ENCODE results near the gene REXO1. TPM values are rescaled to one million over a fixed set of nuclear protein-coding genes. Genes with fewer than 3 reads are reported as not detected.

The REXO1 gene
- total and polyA plus RNA-seq, 2 experiments from 2014 or later, result 19.2 to 39.7 TPM

DNA sequence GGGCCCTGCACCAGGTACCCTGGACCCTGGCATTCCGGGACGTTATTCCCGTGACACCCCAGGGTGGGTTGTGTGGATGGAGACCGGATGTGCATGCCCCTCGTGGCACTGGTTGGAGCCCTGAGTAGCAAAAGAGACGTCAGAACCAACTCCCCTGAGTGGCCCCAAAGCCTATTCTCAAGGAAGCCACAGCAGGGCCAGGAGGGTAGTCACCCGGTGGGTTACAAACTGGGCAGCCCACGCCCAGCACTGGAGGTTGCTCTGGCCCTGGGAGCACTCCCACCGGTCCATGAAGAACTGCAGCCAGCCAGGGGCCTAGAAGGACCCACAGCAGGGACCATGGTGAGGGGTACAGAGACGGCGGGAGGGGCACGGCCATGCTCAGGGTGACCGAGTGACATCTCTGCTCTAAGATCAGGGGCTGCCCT lies 7.6 kb upstream of the REXO1 start:
- Histone ChIP-seq H3K36me3 (no peaks in the 10 kb centered on the region), H3K4me1 (ENCODE audit: low read depth) (peaks cover 52% of the 10 kb centered on the region), H3K27me3 (no peaks in the 10 kb centered on the region), H3K9me3 (ENCODE audit: low read depth) (no peaks in the 10 kb centered on the region), H3K27ac (peak overlapping the region; percentile 59), H3K4me3 (no peak overlapping the region)
- TF ChIP-seq, protein P1, sequence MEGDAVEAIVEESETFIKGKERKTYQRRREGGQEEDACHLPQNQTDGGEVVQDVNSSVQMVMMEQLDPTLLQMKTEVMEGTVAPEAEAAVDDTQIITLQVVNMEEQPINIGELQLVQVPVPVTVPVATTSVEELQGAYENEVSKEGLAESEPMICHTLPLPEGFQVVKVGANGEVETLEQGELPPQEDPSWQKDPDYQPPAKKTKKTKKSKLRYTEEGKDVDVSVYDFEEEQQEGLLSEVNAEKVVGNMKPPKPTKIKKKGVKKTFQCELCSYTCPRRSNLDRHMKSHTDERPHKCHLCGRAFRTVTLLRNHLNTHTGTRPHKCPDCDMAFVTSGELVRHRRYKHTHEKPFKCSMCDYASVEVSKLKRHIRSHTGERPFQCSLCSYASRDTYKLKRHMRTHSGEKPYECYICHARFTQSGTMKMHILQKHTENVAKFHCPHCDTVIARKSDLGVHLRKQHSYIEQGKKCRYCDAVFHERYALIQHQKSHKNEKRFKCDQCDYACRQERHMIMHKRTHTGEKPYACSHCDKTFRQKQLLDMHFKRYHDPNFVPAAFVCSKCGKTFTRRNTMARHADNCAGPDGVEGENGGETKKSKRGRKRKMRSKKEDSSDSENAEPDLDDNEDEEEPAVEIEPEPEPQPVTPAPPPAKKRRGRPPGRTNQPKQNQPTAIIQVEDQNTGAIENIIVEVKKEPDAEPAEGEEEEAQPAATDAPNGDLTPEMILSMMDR (IDR thresholded peaks at IDR 0.05; ENCODE audit: low read depth, low read length), result no peak
- DNase-seq (ENCODE audit: low read depth in 1 of 2, low spot score in 1 of 2), result no peak

DNA sequence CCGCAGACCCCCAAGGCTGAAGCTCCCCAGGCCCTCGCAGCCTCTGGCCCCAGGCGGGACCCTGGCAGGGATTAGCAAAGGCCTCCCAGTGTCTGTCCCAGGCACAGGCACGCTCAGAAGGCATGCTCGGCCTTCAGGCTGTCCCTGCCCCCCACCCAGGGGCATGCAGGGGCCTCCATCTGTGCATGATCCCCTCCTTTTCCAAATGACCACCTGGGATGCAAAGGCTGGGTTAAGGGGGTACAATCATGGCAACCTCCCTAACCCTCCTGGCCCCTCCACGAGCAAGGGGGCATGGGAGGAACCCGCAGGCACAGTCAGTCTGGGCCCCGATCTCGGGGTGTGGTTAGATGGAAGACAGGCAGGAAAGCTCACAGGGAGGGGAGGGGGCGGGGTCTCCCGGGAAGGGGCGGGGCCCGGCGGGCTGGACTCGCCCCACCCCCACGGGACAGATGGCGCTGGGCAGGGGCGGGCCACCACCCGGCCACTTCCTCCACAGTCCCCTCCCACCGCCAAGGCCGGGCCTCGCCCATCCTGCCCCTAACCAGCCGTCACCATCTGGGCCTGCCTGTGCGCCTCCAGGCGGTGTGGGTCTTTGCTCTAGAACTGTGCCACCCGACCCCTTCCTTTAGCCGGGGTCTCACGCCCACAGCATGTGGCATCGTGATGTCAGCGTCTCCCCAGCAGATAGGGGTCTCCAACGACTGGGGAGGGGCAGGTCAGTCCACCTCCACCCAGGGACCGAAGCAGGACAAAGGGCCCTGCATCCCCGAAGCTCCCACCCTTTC lies 7.0 kb upstream of the REXO1 start:
- no peaks in the 10 kb centered on the region for H3K9me3 ChIP-seq (ENCODE audit: low read depth)
- peak overlapping the region; percentile 10 for H3K4me3 ChIP-seq
- H3K4me1 ChIP-seq (ENCODE audit: low read depth), result peaks cover 47% of the 10 kb centered on the region
- TF ChIP-seq, protein P1 (IDR thresholded peaks at IDR 0.05; ENCODE audit: low read depth, low read length), result no peak
- H3K27ac ChIP-seq, result peak overlapping the region; percentile 86
- DNase-seq (ENCODE audit: low read depth in 1 of 2, low spot score in 1 of 2), result peak; percentile 90 to 91
- H3K27me3 ChIP-seq, result no peaks in the 10 kb centered on the region
- no peaks in the 10 kb centered on the region for H3K36me3 ChIP-seq

DNA sequence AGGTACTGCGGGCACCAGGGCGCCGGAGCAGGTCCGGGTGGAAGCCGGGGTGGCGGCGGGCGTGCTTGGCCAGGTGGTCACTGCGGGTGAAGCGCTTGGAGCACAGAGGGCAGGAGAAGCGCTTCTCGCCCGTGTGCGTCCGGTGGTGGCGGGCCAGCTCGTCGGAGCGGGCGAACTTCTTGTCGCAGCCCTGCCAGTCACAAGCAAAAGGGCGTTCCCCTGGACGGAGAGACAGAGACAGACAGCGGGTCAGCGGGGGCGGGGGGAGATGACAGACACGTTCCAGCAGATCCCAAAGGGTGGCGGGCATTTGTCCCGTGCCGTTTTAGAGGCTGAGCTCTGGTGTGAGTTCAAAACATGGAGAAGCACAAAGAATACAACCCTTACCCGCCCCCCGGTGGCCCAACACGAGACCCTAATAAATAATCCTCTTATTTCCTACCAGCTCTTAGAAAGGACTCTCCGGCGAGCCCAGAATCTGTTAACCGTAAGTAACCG lies 6.3 kb upstream of the REXO1 start:
- H3K4me3 ChIP-seq, result no peak overlapping the region
- H3K4me1 ChIP-seq (ENCODE audit: low read depth), result peaks cover 45% of the 10 kb centered on the region
- peak overlapping the region; percentile 86 for H3K27ac ChIP-seq
- TF ChIP-seq, protein P1 (IDR thresholded peaks at IDR 0.05; ENCODE audit: low read depth, low read length), result no peak
- DNase-seq (ENCODE audit: low read depth in 1 of 2, low spot score in 1 of 2), result no peak
- H3K36me3 ChIP-seq, result no peaks in the 10 kb centered on the region
- no peaks in the 10 kb centered on the region for H3K9me3 ChIP-seq (ENCODE audit: low read depth)
- no peaks in the 10 kb centered on the region for H3K27me3 ChIP-seq

DNA sequence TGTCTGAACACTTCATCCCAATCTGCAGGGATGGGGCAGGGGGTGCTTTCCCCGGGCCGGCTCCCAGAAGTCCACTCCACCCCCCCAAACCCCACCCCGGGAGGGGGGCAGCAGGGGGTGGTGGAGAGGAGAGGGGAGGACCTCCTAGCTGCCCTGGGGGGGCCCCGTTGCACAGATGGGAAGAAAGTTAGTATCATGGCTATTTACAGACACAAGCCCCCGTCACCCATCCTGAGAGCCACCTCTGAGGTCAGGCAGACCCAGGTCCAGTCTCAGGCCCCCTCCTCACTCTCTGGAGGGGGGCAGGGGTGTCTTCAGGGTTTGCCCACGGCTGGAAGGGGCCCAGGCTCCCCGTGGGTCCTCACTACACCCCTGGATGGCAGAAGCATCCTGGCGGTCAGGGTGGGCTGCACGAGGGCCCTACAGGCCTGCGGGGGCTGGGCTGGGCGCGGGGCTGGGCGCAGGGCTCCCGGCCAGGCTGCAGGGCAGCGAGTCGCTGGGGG lies 5.8 kb upstream of the REXO1 start:
- TF ChIP-seq, protein P1 (IDR thresholded peaks at IDR 0.05; ENCODE audit: low read depth, low read length), result no peak
- no peaks in the 10 kb centered on the region for H3K27me3 ChIP-seq
- H3K9me3 ChIP-seq (ENCODE audit: low read depth), result no peaks in the 10 kb centered on the region
- no peak for DNase-seq (ENCODE audit: low read depth in 1 of 2, low spot score in 1 of 2)
- H3K36me3 ChIP-seq, result no peaks in the 10 kb centered on the region
- H3K4me1 ChIP-seq (ENCODE audit: low read depth), result peaks cover 42% of the 10 kb centered on the region
- H3K27ac ChIP-seq, result peak overlapping the region; percentile 86
- no peak overlapping the region for H3K4me3 ChIP-seq

DNA sequence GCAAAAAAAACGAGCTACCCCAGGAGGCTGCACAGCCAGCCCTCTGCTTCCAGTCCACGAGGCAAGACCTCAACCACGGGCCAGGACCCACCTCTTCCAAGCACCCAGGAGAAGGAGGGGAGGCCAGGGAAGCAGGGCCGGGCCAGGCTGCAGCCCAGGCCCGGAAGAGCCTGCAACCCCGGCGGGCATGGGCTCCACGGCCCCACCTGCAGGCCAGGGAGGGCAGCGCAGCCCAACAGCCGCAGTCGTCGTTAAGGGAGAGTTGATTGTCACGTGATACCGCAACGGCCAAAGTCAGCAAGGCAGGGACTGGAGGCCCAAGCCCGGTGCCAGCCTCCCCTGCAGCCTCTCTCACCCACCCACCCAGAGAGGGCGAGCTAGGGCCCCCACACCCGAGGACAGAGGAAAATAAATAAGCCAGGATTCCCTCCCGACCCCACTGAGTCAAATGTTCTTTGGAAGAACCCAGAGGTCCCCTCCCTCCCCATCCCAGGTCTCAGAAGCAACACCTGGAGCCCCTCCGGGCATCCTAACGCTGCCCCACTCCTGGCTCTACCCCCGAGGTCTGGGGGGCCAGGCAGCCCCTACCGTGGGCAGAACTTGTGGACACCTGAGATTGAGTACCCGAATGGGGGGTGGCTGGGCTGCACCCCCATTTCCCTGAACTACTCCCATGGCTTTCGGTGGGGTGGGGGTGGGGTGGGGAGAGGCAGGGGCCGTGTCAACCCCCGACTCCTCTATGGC lies 5.2 kb upstream of the REXO1 start:
- no peak overlapping the region for H3K27ac ChIP-seq
- H3K4me3 ChIP-seq, result no peak overlapping the region
- no peaks in the 10 kb centered on the region for H3K9me3 ChIP-seq (ENCODE audit: low read depth)
- H3K4me1 ChIP-seq (ENCODE audit: low read depth), result peaks cover 38% of the 10 kb centered on the region
- H3K27me3 ChIP-seq, result no peaks in the 10 kb centered on the region
- peak; percentile 76 to 82 for DNase-seq (ENCODE audit: low read depth in 1 of 2, low spot score in 1 of 2)
- H3K36me3 ChIP-seq, result no peaks in the 10 kb centered on the region
- TF ChIP-seq, protein P1 (IDR thresholded peaks at IDR 0.05; ENCODE audit: low read depth, low read length), result peak; percentile 94

All from cardiac muscle cell (in vitro differentiated cells and primary cell).